Measurements from ENCODE around the gene DNAJC7.

DNA sequence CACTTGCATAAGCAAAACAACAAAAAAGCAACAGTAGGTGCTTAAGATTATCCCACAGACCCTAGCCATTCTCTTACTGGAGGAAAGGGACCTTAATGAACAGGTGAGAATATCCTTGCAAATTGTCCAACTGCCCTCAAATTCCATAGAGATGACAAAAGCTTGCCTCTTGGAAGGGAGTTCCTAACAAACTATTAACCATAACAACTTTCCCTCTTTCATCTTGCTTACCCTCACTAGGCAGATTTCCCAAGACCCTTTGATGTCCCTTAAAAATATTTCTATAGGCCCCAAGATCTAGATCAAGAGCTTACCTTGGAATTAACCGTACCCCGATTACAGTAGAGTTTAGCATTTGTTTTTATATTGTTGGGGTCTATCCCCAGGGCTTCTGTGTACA lies 28.8 kb downstream of the DNAJC7 start:
- TF ChIP-seq EP300 (IDR thresholded peaks at IDR 0.05): no peak
- TF ChIP-seq, protein P1, sequence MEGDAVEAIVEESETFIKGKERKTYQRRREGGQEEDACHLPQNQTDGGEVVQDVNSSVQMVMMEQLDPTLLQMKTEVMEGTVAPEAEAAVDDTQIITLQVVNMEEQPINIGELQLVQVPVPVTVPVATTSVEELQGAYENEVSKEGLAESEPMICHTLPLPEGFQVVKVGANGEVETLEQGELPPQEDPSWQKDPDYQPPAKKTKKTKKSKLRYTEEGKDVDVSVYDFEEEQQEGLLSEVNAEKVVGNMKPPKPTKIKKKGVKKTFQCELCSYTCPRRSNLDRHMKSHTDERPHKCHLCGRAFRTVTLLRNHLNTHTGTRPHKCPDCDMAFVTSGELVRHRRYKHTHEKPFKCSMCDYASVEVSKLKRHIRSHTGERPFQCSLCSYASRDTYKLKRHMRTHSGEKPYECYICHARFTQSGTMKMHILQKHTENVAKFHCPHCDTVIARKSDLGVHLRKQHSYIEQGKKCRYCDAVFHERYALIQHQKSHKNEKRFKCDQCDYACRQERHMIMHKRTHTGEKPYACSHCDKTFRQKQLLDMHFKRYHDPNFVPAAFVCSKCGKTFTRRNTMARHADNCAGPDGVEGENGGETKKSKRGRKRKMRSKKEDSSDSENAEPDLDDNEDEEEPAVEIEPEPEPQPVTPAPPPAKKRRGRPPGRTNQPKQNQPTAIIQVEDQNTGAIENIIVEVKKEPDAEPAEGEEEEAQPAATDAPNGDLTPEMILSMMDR (IDR thresholded peaks at IDR 0.05): no peak
- no peak for TF ChIP-seq POLR2A (IDR thresholded peaks at IDR 0.05)

Data from stomach (tissue), 4 donors.